Ishikawa (cell line): Measurements from ENCODE around the gene RER1.

ENCODE experiments used
- CEBPB ChIP-seq: IDR thresholded peaks from 2 replicates; pipeline ENCODE4 v1.6.1; 2012
- CREB1 ChIP-seq: IDR thresholded peaks from 2 replicates; pipeline ENCODE4 v1.6.1; 2012; ENCODE audit warnings: low read depth
- EGR1 ChIP-seq: IDR thresholded peaks from 2 replicates; pipeline ENCODE4 v1.6.1; 2012
- EP300 ChIP-seq: IDR thresholded peaks from 2 replicates; pipeline ENCODE4 v1.6.1; 2012; ENCODE audit warnings: borderline replicate concordance
- FOXM1 ChIP-seq: IDR thresholded peaks from 2 replicates; pipeline ENCODE4 v1.6.1; 2012; ENCODE audit warnings: low read depth, borderline replicate concordance
- MAX ChIP-seq: IDR thresholded peaks from 2 replicates; pipeline ENCODE4 v1.6.1; 2012
- NFIC ChIP-seq: IDR thresholded peaks from 2 replicates; pipeline ENCODE4 v1.6.1; 2012
- RAD21 ChIP-seq: IDR thresholded peaks from 2 replicates; pipeline ENCODE4 v1.6.1; 2012; ENCODE audit warnings: low read depth
- REST ChIP-seq: IDR thresholded peaks from 2 replicates; pipeline ENCODE4 v1.6.1; 2012; ENCODE audit warnings: low read depth, mild to moderate bottlenecking
- TAF1 ChIP-seq: IDR thresholded peaks from 2 replicates; pipeline ENCODE4 v1.6.1; 2012; ENCODE audit warnings: low read depth, mild to moderate bottlenecking
- TCF12 ChIP-seq: IDR thresholded peaks from 2 replicates; pipeline ENCODE4 v1.6.1; 2012; ENCODE audit warnings: low read depth
- TEAD4 ChIP-seq: IDR thresholded peaks from 2 replicates; pipeline ENCODE4 v1.6.1; 2012
- USF1 ChIP-seq: IDR thresholded peaks from 2 replicates; pipeline ENCODE4 v1.6.1; 2012
- YY1 ChIP-seq: IDR thresholded peaks from 2 replicates; pipeline ENCODE4 v1.6.1; 2012; ENCODE audit warnings: low read depth
- ZBTB7A ChIP-seq: IDR thresholded peaks from 2 replicates; pipeline ENCODE4 v1.6.1; 2012; ENCODE audit warnings: low read depth

The RER1 gene

DNA sequence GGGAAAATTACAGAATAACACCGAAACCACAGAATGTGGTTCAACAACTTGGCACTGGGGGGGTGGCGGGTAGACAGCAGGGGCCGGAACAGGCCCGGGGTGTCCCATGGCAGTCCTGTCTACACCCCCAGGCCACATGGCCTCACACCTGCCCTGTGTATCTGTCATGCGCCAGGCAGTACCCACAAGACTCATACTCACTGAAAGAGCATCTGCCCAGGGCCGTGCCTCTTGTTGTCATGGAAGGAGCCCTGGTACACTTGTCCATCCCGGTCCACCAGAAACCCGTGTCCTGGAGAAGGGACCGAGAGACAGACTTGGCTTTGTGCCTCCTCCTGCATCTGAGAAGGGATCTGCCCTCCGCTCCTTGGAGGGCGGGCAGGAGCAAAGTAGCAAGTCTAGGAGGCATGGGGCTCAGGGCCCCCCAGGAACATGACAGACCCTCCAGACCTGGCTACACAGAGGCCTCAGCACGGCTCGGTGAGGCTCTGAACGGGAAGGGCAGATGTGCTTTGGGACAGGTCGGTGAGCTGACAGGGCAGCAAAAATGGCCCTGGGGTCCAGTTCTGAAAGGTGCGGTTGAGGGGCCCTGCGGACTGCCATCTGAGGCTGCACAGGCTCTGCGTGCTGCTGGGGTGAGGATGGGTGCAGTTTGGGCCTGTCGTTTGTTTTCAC, 5.9 kb upstream of the RER1 start:
- TF ChIP-seq CREB1 (no peak), FOXM1 (no peak), NFIC (no peak), ZBTB7A (no peak), TCF12 (no peak)

DNA sequence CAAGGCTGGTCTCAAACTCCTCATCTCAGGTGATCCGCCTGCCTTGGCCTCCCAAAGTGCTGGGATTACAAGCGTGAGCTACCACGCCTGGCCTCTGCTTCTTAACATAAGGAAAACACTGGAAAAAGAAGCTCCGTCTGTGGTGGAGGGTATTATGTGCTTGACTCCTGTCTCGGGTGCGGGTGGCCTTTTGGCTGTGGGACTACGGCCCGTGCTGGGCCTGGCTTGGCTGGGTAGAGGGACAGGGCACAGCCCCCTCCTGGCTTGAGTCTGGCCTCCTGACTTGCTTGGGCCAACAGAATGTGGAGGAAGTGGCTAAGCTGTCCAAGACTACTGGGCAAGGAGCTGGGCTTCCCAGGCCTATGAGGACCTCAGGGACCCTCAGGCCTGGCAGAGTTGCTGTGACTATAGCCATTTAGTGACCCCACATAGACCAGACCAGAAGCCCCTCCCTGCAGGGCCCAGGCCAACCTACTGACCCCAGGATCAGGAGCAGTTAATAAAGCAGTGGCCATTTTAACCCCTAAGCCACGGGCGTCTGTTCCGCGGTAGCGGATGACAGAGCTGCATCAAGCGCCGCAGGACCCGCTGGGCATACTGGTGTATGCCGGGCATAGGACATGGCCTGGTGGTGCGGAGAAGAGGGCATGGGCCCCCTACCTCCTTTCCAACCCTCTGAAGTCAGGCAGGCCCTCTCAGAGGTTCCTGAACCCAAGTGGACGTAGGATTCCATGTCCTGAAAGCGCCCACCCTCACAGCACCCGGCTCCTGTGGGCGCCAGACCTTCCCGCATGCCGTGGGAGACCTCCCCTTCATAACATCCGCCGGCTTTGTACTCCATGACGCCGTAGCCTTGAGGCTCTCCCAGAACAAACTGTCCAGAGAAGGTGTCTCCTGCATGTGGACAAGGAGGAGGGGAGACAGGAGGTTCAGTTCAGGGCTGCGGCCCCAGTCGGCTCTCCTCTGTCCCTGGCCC, 4.7 kb upstream of the RER1 start:
- TF ChIP-seq MAX, result no peak
- no peak for TF ChIP-seq YY1
- no peak for TF ChIP-seq TCF12
- no peak for TF ChIP-seq REST

GRCh38 chr1:2388004-2388913, 3.4 kb upstream of the RER1 start:
- TF ChIP-seq TCF12 (no peak), TAF1 (no peak), REST (no peak), TEAD4 (no peak), EP300 (no peak), YY1 (no peak), FOXM1 (no peak), CREB1 (no peak)

DNA sequence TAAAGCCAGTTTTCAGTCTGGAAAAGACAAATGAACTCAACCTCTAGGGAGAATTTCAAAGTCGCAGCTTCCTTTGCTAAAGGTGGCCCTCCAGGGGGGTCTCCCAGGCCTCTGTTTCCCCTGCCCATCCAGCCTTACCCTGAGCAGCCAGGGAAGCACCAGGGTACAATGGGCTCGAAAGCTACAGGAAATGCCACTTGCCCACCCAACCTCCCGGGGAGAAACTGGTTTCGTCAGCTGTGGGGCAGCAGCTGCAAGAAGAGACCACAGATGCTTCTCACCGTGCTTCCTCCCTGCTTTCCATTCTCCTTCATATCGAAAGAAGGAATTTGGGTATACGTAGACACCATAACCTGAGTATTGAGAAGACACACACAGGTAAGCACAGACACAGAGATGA, 2.0 kb upstream of the RER1 start:
- TF ChIP-seq NFIC (no peak), YY1 (no peak), FOXM1 (no peak), EP300 (no peak), REST (no peak), RAD21 (no peak), CEBPB (no peak), ZBTB7A (no peak), EGR1 (no peak), TCF12 (no peak), USF1 (no peak), CREB1 (no peak), MAX (no peak), TEAD4 (no peak), TAF1 (no peak)
